ENCODE measurements around the gene MRPL38.
A peak's percentile ranks its signal among the peaks of the same experiment; 100 is the strongest.

Gene MRPL38

GRCh38 chr17:75927286-75927922 lies 22.7 kb upstream of the MRPL38 start:
- DNase-seq (ENCODE audit: low spot score) = peak; percentile 71
- TF ChIP-seq CTCF (IDR thresholded peaks at IDR 0.05; ENCODE audit: extremely low read depth, insufficient read depth, missing control alignments) = peak; percentile 61
- in situ Hi-C loops (cut with MboI; ENCODE audit: low pct_unique_long_range_greater_than_20kb, low sequenced_read_pairs, unreplicated experiment) = no loop called here

GRCh38 chr17:75926456-75926855 lies 21.8 kb upstream of the MRPL38 start:
- no peak for TF ChIP-seq CTCF (IDR thresholded peaks at IDR 0.05; ENCODE audit: extremely low read depth, insufficient read depth, missing control alignments)
- no peak for DNase-seq (ENCODE audit: low spot score)
- in situ Hi-C loops (cut with MboI; ENCODE audit: low pct_unique_long_range_greater_than_20kb, low sequenced_read_pairs, unreplicated experiment) = no loop called here

- in situ Hi-C loops (cut with MboI; ENCODE audit: low pct_unique_long_range_greater_than_20kb, low sequenced_read_pairs, unreplicated experiment) = no loop called here
- no peak for TF ChIP-seq CTCF (IDR thresholded peaks at IDR 0.05; ENCODE audit: extremely low read depth, insufficient read depth, missing control alignments)
- DNase-seq (ENCODE audit: low spot score) = no peak
These were observed 21.2 kb upstream of the MRPL38 start for GRCh38 chr17:75925912-75926311.

- in situ Hi-C loops (cut with MboI; ENCODE audit: low pct_unique_long_range_greater_than_20kb, low sequenced_read_pairs, unreplicated experiment) = no loop called here
- TF ChIP-seq CTCF (IDR thresholded peaks at IDR 0.05; ENCODE audit: extremely low read depth, insufficient read depth, missing control alignments) = no peak
These were observed 20.4 kb upstream of the MRPL38 start for GRCh38 chr17:75925103-75925502.

GRCh38 chr17:75922963-75923874 lies 18.5 kb upstream of the MRPL38 start:
- in situ Hi-C loops (cut with MboI; ENCODE audit: low pct_unique_long_range_greater_than_20kb, low sequenced_read_pairs, unreplicated experiment) = loop anchor here (25.0 kb wide), 1 partner anchor 389 kb away; the partner anchor contains the start of gene QRICH2
- no peak for DNase-seq (ENCODE audit: low spot score)
- TF ChIP-seq CTCF (IDR thresholded peaks at IDR 0.05; ENCODE audit: extremely low read depth, insufficient read depth, missing control alignments) = no peak

More at GRCh38 chr17:75925103-75925502, 20.4 kb upstream of the MRPL38 start:
- no peak for DNase-seq (ENCODE audit: low spot score)

GRCh38 chr17:75922173-75922961 lies 17.7 kb upstream of the MRPL38 start:
- TF ChIP-seq CTCF (IDR thresholded peaks at IDR 0.05; ENCODE audit: extremely low read depth, insufficient read depth, missing control alignments) = no peak
- DNase-seq (ENCODE audit: low spot score) = no peak
- in situ Hi-C loops (cut with MboI; ENCODE audit: low pct_unique_long_range_greater_than_20kb, low sequenced_read_pairs, unreplicated experiment) = loop anchor here (25.0 kb wide), 1 partner anchor 390 kb away; the partner anchor contains the start of gene QRICH2

Data from GM13977 (cell line).